ENCODE data around the gene HOXA3. TPM values are rescaled to one million over a fixed set of nuclear protein-coding genes. Genes with fewer than 3 reads are reported as not detected.

Gene HOXA3
- total RNA-seq, 1 experiment from 2014 or later: 9.2 TPM

DNA sequence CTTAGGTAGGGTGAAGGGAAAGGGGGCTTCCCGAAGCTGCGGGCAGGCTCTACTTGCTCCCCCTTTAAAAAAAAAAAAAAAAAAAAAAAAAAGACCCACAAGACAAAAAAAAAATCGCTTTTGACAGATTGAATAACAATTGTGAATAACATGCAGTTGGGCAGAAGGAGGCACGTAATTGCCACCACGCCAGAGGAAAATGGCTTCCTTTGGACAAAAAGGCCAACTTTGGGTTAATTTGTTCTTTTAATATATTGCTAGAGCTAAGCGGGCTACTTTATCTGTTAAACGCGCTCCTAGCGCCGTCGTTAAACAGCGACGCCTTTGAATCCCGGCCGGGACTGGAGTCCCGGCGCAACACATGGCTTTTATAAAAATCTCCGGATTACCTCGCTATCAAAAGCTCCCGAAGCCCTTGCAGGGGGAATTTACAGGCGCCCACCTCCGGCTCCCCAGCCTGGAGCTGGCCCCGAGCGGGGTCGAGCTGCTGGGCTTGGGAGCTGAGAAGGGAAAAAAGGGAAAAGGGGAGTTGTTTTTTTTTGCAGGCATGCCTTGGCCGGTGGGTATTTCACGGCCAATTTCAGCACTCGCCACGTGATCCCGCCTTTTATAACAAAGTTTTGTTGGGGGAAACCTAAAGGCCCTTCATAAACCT lies 31.4 kb upstream of the HOXA3 start:
- Histone ChIP-seq H3K36me3 (ENCODE audit: control insufficient read depth in 1 of 2, insufficient read depth in 2 of 2, low read length in 2 of 2) (no peaks in the 10 kb centered on the region), H3K4me1 (ENCODE audit: control insufficient read depth in 1 of 2, insufficient read depth in 2 of 2, low read length in 2 of 2) (peaks cover 28 to 54% of the 10 kb centered on the region in 2 experiments), H4K20me1 (ENCODE audit: insufficient read depth) (no peaks in the 10 kb centered on the region), H3K27me3 (ENCODE audit: insufficient read depth, low read length) (no peaks in the 10 kb centered on the region), H3K9me3 (ENCODE audit: control insufficient read depth in 1 of 2, insufficient read depth in 1 of 2, low read depth in 1 of 2, low read length in 2 of 2) (no peaks in the 10 kb centered on the region), H3K9me2 (ENCODE audit: insufficient read depth) (no peaks in the 10 kb centered on the region), H3K4me3 (replicated peaks in 1 of 2; ENCODE audit: low read depth in 1 of 2, low read length in 2 of 2) (peak overlapping the region; percentile 70 to 85), H3K79me2 (ENCODE audit: insufficient read depth, low read length) (peaks cover 19% of the 10 kb centered on the region; the same call in 1 of the 2 replicates), H3K9ac (ENCODE audit: low read length) (peak overlapping the region; percentile 85), H2AFZ (ENCODE audit: low read depth, low read length, poor library complexity, severe bottlenecking) (no peak overlapping the region), H3K27ac (ENCODE audit: low read depth, low read length) (peak overlapping the region; percentile 88), H3K4me2 (ENCODE audit: low read length) (peak overlapping the region; percentile 100)
- RAD21 ChIA-PET (ENCODE audit: low non-redundant PET in 1 of 2, low total read pairs in 2 of 2, uncharacterized antibody in 2 of 2, unreplicated experiment in 2 of 2): interaction anchor here in 1 of 2 experiments (1.4 kb wide), 1 partner anchor 12 kb away, joined by 7 read pairs; no protein-coding TSS in a partner anchor
- no peak for TF ChIP-seq POLR2AphosphoS5 (IDR thresholded peaks at IDR 0.05; ENCODE audit: low read depth, low read length)
- TF ChIP-seq, protein P1, sequence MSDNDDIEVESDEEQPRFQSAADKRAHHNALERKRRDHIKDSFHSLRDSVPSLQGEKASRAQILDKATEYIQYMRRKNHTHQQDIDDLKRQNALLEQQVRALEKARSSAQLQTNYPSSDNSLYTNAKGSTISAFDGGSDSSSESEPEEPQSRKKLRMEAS (IDR thresholded peaks at IDR 0.05): peak; percentile 56
- ATAC-seq (no peak), DNase-seq (ENCODE audit: low read depth, low spot score) (no peak)
- CTCF ChIA-PET: interaction anchor here (1.4 to 2.0 kb wide), 3 partner anchors 12 to 910 kb away, joined by 5 to 9 read pairs (median 7); no protein-coding TSS in a partner anchor
- BruUV-seq (replicated peaks): TSS peak; percentile 62
- POLR2A ChIA-PET: interaction anchor here (1.2 to 1.4 kb wide), 2 partner anchors 9 to 16 kb away, joined by 5 to 7 read pairs; partner anchors contain the start of gene HOXA10
- intact Hi-C loops (cut with micrococcal nuclease): no loop called here

DNA sequence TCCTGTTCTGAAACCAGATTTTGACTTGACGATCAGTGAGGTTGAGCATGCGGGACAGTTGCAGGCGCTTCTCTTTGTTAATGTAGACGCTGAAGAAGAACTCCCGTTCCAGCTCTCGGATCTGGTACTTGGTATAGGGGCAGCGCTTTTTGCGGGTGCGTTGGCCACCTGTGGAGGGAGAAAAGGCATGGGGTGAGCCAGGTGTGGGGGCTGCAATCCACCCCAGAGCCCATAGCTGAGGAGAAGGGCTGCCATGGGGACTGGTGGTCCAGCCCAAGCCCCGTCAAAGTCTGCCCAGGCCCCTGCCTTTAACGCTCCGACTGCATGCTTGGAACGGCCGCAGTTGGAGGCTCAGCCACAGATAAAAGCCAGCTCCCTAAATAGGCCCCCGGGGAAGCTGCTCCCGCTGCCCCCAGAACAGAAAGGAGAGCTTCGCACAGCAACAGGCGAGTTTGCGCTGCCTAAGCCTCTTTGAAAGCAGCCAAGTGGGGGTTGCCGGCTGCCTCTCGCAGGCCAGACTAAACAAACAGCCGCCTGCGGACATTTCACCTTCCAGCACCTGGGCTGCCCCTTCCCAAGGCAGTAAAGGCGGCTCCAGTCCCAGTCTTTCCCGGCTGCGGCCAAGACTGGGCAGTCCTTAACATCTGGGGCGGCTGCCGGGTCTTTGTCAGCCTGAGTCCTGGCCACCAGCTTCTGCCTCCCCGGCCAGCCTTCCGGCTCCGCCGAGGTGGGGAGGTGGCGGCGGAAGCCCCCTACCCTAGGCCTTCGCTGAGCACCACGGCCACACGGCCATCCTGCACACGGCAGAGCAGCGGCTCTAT lies 30.7 kb upstream of the HOXA3 start:
- no TSS peak for BruUV-seq (replicated peaks)
- DNase-seq (ENCODE audit: low read depth, low spot score) (no peak), ATAC-seq (no peak)
- peaks cover 28 to 54% of the 10 kb centered on the region in 2 experiments for H3K4me1 ChIP-seq (ENCODE audit: control insufficient read depth in 1 of 2, insufficient read depth in 2 of 2, low read length in 2 of 2)
- H3K9ac ChIP-seq (ENCODE audit: low read length): peak overlapping the region; percentile 85
- no peak overlapping the region for H2AFZ ChIP-seq (ENCODE audit: low read depth, low read length, poor library complexity, severe bottlenecking)
- H4K20me1 ChIP-seq (ENCODE audit: insufficient read depth): no peaks in the 10 kb centered on the region
- H3K4me3 ChIP-seq (replicated peaks in 1 of 2; ENCODE audit: low read depth in 1 of 2, low read length in 2 of 2): peak overlapping the region; percentile 70 to 85
- TF ChIP-seq TCF7L2 (IDR thresholded peaks at IDR 0.05; ENCODE audit: borderline replicate concordance, extremely low read depth, insufficient read depth, insufficient read length) (no peak), JUND (IDR thresholded peaks at IDR 0.05) (no peak), EGR1 (IDR thresholded peaks at IDR 0.05; ENCODE audit: low read depth) (no peak), CBX3 (IDR thresholded peaks at IDR 0.05; ENCODE audit: low read depth) (no peak), POLR2AphosphoS5 (IDR thresholded peaks at IDR 0.05; ENCODE audit: low read depth, low read length) (no peak), SP1 (IDR thresholded peaks at IDR 0.05; ENCODE audit: low read depth) (no peak)
- TF ChIP-seq, protein P1 (IDR thresholded peaks at IDR 0.05): no peak
- no peaks in the 10 kb centered on the region for H3K27me3 ChIP-seq (ENCODE audit: insufficient read depth, low read length)
- peaks cover 19% of the 10 kb centered on the region; the same call in 1 of the 2 replicates for H3K79me2 ChIP-seq (ENCODE audit: insufficient read depth, low read length)
- RAD21 ChIA-PET (ENCODE audit: low non-redundant PET in 1 of 2, low total read pairs in 2 of 2, uncharacterized antibody in 2 of 2, unreplicated experiment in 2 of 2): no interaction called here
- no peaks in the 10 kb centered on the region for H3K9me3 ChIP-seq (ENCODE audit: control insufficient read depth in 1 of 2, insufficient read depth in 1 of 2, low read depth in 1 of 2, low read length in 2 of 2)
- H3K27ac ChIP-seq (ENCODE audit: low read depth, low read length): peak overlapping the region; percentile 88
- no peaks in the 10 kb centered on the region for H3K9me2 ChIP-seq (ENCODE audit: insufficient read depth)
- intact Hi-C loops (cut with micrococcal nuclease): no loop called here
- no peaks in the 10 kb centered on the region for H3K36me3 ChIP-seq (ENCODE audit: control insufficient read depth in 1 of 2, insufficient read depth in 2 of 2, low read length in 2 of 2)
- POLR2A ChIA-PET: interaction anchor here (1.6 kb wide), 1 partner anchor 13 kb away, joined by 3 read pairs; no protein-coding TSS in a partner anchor
- peak overlapping the region; percentile 100 for H3K4me2 ChIP-seq (ENCODE audit: low read length)
- CTCF ChIA-PET: interaction anchor here (1.4 kb wide), 1 partner anchor 13 kb away, joined by 5 read pairs; no protein-coding TSS in a partner anchor

Data from HCT116 (cell line).